ENCODE measurements around the gene SAMD5. TPM values are rescaled to one million over a fixed set of nuclear protein-coding genes. Genes with fewer than 3 reads are reported as not detected.

SAMD5 gene
- total RNA-seq, 4 donors from 2014 or later: under 0.01 to 1.5 (median 0.52) TPM

DNA sequence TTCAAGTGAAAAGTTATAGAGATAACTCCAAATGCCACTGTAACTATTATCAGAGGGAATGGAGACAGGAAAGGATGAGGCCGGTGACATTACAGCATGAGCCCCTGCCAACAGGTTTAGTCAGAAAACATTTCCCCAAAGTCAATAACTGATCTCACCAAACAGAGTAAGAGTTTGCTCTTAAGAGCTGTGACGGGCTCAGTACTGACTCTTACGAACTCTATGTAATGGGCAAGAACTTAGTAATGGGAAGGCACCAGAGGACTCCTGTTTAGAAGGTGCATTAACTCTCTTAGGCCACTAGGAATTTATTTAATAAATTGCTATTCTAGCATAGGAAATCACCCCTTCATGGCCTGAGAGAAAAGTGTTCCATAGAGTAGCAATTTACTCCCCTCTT lies 76.8 kb downstream of the SAMD5 start:
- TF ChIP-seq, protein P1, sequence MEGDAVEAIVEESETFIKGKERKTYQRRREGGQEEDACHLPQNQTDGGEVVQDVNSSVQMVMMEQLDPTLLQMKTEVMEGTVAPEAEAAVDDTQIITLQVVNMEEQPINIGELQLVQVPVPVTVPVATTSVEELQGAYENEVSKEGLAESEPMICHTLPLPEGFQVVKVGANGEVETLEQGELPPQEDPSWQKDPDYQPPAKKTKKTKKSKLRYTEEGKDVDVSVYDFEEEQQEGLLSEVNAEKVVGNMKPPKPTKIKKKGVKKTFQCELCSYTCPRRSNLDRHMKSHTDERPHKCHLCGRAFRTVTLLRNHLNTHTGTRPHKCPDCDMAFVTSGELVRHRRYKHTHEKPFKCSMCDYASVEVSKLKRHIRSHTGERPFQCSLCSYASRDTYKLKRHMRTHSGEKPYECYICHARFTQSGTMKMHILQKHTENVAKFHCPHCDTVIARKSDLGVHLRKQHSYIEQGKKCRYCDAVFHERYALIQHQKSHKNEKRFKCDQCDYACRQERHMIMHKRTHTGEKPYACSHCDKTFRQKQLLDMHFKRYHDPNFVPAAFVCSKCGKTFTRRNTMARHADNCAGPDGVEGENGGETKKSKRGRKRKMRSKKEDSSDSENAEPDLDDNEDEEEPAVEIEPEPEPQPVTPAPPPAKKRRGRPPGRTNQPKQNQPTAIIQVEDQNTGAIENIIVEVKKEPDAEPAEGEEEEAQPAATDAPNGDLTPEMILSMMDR (IDR thresholded peaks at IDR 0.05; ENCODE audit: low read depth): no peak

DNA sequence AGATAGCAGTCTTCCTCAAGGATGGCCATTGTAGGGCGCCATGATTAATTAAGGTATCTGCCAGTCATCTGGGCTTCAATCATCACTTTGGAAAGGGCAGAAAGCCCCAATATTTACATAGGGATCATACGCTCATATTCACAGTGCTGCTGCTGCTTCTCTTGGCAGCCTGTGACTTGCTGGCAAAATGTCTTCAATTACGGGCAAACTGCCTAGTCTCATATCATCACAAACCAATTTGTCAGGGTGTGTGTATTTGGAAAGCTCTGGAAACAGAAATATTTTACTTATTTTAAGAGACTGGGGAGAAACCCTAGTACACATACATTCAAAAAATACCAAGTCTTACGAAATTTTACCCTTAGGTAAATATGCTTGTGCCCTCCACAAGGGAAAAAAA lies 77.6 kb downstream of the SAMD5 start:
- TF ChIP-seq, protein P1 (IDR thresholded peaks at IDR 0.05; ENCODE audit: low read depth): no peak

DNA sequence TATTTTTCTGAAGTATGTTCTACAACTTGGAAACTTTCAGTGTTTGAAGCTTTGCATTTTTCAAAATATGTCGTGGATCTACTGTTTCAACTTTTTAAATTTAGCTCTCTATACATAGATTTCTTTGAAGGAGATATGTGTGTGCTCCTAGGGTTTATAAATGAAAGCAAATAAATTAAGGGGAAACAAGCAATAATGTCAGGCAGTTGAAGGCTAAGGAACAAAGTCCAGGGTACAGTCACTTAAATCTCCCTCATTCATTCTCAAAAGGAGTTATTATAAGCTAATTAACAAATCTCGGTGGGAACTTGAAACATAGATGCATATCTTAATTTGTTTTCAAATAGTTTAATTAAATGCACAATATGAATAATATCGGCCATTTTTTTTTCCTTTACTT lies 79.4 kb downstream of the SAMD5 start:
- TF ChIP-seq, protein P1 (IDR thresholded peaks at IDR 0.05; ENCODE audit: low read depth): no peak

DNA sequence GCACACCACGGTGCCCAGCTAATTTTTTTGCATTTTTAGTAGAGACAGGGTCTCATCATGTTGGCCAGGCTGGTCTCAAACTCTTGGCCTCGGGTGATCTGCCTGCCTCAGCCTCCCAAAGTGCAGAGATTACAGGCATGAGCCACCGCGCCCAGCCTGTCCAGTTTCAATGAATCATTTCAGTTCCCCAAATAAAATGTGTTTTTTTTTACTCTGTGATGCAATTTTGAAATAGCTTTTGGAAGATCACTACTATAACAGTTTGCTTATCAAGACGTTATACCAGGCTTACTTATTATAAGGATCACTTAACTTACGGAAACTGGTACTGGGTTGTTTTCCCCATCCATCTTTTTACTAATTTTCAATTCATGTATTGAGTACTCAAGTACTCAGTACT lies 80.0 kb downstream of the SAMD5 start:
- TF ChIP-seq, protein P1 (IDR thresholded peaks at IDR 0.05; ENCODE audit: low read depth): no peak

DNA sequence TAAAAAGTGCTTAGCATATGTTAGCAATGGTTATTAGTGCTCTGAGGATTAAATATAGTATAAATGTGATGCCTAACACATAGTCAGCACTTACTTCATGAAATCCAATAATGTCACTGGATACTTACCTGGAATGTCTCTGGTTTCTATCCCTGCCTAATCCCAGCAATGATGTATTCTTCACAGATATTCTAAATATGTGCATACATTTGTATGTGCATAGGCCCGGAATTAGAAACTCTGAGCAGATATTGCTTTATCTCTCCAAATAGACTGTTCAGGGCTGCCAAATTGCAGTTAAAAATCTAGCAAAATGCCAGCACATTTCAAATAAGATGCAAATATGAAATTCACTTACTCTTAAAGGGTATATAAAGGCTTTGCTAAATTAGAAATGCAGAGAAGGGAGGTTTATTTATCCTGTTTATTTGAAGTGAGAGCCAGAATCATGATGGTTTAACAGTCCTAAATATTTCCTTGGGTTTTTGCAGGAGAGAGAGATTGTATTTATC lies 81.3 kb downstream of the SAMD5 start:
- TF ChIP-seq, protein P1 (IDR thresholded peaks at IDR 0.05; ENCODE audit: low read depth): no peak

DNA sequence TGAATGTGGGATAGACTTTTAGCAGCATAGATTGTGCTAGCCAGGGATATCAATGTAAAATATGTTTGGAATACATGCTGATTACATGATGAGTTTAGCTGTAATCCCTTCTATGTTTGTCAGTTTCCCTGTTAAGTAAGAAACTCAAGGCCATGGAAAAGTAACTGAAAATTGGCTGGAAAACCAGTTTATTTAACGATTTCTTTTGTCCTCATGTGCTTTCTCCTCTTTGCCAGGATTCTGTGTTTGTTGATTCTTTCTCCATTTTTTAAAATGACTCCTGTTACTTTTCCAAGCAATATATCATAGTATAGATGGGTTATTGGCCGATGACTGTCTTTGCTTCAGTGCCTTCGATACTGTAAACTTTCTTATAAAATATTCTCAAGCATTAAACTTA lies 87.5 kb downstream of the SAMD5 start:
- TF ChIP-seq, protein P1 (IDR thresholded peaks at IDR 0.05; ENCODE audit: low read depth): no peak

DNA sequence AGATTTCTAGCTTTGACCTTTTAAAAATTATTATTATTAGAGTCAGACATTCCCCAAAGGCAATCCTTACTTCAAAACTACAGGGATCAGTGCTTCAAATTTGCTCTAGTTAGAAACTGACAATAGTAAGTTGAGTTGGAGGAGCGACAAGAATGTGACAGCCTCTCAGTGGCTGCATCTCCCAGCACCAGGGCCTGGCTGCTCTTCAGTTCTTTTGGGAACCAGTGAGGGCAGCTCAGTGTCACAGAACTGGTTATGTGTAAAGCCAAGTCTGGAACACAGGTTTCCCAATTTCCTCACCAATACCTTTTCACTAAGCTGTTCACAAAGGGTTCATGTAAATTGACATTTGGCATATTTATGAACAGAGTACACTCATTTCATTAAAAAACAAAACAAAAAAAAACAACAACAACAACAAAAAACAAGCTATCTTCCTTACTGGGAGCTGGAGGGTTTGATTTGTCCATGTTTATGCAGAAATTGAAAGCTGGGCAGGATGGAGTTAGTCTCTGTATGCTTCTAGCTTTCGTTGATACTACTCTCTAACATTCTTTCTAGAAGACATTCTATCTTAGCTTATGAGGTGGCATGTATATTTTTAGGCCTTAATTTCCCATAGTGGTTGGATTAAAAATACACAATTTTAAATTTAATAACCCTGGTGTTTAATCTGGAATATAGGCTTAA lies 95.0 kb downstream of the SAMD5 start:
- TF ChIP-seq, protein P1 (IDR thresholded peaks at IDR 0.05; ENCODE audit: low read depth): no peak

Measured in subcutaneous adipose tissue (tissue), 4 donors.